CD4-positive, alpha-beta T cell treated with Interleukin-12 subunit alpha and Interleukin-12 subunit beta, for 1 hour (primary cell): ENCODE measurements around the gene CHMP1B.
"Not testable (repeated sequence)": the region's sequence is repeated elsewhere in the genome, so short reads cannot be mapped to it uniquely, and the experiment has no call there.

Source experiments
- DNase-seq: peaks from one replicate; pipeline ENCODE4 v3.0.0-alpha.2; 2020

The CHMP1B gene

DNA sequence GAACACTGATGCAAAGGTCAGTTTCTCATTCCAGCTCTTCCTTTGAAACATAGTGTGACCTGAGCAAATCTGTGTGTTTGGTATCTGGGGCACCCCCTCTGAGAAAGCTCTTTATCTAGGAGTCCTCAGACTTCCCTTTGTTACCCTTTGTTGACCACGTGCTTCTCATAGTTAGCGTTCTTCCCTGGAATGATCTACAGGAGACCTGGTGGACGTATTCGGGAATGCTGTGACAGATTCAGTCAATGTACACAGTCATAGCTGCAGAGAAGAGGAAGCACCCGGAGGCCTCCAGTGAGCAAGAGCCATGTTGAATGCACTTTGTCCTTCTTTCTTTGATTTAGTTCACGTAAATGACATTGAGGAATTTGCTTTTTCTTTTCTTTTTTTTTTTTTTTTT is 10.7 kb upstream of the CHMP1B start:
- no peak for DNase-seq

DNA sequence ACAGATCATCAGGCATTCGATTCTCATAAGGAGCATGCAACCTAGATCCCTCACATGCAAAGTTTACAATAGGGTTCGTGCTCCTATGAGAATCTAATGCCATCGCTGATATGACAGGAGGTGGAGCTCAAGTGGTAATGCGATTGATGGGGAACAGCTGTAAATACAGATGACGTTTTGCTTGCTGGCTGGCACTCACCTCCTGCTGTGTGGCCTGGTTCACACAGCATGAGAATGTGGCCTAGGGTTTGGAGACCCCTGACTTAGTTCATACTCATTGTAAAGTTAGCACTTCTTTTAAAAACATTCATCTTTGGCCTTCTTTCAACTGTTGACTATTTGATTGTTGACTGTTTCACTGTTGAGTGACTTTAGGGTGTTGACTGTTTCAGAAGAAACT is 8.7 kb upstream of the CHMP1B start:
- DNase-seq: no peak

DNA sequence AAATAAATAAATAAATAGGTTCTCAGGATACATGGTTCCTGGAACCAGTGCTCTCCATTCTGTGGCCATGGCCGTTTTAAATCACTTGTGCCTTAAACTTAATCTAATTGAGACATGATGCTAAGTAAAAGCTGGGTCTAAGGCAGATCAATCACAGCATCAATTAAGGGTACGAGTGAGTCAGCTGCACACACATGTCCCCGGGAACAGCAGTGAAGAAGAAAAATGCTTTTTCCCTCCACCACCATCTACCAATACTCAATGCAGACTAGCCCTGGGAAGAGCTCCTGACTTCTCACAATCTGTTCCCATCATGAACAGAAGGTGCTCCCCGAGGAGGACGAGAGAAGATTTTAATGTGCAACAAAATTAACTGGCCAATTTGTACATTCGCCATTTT is 6.8 kb upstream of the CHMP1B start:
- DNase-seq: no peak

DNA sequence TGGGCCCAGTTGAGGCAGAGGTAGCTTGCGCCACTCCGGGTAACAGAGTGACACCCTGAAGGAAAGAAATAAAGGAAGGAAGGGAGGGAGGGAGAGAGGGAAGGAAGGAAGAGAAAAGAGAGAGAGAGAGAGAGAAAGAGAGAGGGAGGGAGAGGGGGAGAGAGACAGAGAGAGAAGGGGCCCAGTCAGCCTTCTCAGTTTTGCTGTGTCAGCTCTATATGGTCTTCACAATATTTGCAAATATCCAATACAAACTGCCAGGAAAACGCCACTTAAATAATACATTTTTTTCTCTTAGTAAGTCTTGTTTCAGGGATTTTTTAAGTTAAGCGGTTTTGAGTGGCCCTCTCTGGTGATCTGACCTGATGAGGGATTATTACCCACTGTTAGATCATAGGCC is 5.6 kb upstream of the CHMP1B start:
- DNase-seq: no peak

DNA sequence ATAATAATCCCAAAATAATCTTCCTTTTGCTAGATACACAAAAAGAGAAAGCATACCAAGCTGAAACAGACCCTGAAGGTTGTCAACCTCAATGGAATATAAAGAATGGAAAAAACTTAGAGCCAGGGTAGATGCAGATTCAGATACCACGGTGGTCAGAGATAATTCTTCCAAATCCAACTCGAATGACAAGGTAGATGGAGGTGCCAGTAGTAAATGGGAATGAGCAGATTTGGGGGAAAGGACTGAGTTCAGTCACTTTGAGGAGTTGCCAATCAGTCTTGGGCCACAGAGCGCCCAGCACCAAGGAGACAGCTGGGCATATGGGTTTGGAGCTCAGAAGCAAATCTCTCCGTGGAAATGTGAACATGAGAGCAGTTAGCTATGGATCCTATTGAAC is 3.4 kb upstream of the CHMP1B start:
- no peak for DNase-seq

DNA sequence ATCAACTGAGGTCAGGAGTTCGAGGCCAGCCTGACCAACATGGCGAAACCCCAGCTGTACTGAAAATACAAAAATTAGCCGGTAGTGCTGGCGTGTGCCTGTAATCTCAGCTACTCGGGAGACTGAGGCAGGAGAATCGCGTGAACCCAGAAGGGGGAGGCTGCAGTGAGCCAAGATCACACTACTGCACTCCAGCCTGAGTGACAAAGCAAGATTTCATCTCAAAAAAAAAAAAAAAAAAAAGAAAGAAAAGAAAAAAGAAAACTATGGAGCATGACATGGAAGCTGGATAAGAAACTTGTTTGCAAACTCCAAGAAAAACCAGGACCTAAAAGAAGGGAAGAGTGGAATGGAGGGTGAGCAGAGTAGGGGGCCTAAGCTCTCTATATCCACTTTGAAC is 1.9 kb upstream of the CHMP1B start:
- DNase-seq: no peak

DNA sequence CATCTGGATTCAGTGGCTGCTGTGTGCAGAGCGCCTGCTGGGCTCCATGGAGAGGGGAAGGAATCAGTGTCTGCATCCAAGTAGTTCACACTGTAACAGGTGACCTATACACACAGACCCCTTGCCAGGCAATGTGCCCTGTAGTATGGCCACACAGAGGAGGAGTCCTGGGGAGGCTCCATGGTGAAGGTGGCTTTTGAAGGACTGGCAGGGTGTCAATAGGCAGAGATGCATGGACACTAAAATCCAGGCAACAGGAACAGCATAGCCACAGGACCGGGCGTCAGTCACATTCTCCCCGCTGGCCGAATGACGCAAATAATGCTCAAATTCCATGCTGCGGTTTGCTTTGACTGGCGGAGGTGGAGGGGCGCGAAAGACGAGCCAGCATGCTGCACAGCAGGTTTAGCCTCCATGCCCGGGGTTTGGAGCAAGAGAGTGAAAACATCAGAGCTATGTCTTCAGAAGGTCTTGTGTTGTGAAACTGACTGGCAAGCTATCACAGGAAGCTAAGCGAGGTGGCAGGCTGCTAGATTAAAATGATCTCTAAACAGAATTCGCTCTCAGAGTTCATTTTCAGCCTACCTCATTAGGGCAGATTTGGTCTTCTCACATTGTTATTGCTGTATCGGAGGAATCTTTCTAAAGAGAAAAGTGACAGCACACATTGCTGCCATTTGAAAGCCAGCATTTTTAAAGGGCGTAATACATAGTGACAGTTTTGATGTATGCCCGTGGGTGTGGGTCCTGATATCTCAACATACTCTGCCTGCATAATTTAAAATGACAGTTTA is 1.2 kb upstream of the CHMP1B start:
- peak; percentile 67 for DNase-seq

DNA sequence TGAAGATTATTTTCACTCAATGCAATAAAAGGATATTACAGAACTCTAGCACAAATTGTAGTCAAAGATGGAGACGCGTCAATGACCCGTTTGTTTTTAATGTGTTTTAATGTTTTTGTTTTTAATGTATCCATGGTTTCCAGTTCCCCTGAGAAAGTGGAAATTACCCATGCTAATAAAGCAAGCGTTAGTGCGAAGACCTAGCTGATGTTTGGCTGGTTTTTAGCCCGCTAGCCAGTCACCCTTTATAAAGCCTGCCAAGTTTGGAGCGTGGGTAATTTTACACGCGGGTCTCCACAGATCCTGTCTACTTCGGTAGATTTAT is 430 bp upstream of the CHMP1B start:
- peak; percentile 72 for DNase-seq

DNA sequence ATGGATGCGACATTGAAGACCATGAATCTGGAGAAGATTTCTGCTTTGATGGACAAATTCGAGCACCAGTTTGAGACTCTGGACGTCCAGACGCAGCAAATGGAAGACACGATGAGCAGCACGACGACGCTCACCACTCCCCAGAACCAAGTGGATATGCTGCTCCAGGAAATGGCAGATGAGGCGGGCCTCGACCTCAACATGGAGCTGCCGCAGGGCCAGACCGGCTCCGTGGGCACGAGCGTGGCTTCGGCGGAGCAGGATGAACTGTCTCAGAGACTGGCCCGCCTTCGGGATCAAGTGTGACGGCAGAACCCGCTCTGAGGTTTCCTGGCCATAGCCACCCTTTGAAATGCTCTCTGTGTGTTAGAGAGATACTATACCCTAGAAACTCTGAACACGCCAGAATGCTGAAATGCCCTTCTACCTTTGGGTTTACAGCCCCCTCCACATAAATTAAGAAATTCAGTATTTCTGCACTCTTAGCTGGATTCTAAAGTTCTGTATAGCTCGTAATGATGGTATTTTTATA is 659 bp downstream of the CHMP1B start:
- DNase-seq: peak; percentile 59

DNA sequence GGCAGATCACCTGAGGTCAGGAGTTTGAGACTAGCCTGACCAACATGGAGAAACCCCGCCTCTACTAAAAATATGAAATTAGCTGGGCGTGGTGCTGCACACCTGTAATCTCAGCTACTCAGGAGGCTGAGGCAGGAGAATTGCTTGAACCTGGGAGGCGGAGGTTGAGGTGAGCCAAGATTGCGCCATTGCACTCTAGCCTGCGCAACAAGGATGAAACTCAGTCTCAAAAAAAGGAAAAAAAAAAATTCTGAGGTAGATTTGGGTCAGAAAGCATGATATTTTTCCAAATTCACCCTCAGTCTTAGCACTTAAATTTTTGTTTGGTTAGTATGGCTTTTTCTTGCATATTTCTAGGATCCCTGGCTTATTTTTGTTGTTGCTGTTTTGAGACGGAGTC is 3.3 kb downstream of the CHMP1B start:
- not testable (repeated sequence) for DNase-seq

DNA sequence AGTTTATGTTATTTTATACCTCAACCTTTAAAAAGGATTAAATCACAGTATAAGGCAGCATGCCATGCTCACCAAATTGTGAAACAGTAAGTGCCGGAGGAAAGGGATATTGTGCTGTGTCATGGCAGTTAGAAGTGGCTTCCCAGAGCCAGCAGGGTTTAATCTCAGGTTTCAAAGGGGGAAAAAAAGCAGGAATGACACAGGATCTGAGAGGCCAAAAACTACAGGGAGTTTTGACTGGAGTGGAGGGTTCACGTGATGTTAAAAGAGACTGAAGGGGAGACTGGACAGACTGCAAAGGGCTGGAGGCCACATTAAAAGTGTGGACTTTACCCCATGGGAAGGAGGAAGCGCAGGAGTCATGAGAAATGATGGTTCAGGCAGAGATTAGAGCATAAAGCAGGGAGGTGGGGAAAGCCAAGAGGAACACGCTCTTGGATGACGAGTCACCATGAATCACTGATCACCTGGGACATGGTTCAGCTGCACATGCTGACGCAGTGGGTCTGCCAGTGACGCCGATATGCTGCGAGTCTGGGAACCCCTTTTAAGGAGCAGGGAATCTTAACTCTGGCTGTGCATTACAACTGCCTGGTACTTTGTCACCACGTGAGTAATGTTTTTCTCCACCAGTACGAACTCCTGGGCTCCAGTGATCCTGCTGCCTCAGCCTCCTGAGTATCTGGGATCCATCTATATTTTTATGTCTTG is 6.1 kb downstream of the CHMP1B start:
- no peak for DNase-seq

DNA sequence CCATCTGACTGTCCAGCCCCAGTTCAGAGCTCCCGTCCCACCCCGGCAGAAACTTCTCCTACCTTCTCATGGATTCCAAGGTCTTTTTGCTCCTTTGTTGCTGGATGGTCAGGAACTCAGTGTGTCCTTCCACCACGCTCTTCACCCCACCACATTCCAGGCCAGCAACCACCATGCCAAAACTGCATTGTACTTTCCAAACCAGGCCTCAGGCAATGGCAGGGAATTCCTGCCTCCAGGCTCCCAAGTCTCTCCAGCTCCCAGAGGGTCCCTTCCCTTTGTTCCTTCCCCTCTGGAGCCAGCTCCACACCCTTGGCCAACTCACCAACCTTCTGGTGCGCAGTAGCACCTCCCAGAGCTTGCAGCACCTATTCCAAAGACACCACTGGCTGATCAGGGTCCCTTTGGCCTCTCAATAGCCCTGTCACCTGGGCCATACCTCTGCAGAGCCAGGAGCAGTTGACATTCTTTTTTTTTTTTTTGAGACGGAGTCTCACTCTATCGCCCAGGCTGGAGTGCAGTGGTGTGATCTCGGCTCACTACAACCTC is 8.1 kb downstream of the CHMP1B start:
- DNase-seq: no peak

DNA sequence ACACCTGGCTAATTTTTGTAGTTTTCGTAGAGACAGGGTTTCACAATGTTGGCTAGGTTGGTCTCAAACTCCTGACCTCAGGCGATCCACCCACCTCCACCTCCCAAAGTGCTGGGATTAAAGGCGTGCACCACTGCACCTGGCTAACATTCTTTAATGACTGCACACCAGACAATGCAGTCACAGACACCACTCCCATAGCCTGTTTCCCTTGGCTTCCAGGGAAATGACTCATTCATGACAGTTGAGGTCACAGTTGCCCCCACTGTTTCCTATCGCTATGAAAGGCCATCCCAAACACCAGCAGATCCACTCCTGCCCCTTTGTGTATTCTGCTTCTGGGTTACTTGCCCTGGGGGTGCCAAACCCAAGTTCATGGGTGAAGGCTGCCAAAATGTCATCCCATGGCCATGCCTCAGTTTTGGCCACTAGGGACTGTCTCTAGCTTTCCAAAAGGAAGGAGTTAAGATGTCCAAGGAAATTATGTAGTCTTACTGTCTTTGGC is 8.7 kb downstream of the CHMP1B start:
- DNase-seq: no peak

DNA sequence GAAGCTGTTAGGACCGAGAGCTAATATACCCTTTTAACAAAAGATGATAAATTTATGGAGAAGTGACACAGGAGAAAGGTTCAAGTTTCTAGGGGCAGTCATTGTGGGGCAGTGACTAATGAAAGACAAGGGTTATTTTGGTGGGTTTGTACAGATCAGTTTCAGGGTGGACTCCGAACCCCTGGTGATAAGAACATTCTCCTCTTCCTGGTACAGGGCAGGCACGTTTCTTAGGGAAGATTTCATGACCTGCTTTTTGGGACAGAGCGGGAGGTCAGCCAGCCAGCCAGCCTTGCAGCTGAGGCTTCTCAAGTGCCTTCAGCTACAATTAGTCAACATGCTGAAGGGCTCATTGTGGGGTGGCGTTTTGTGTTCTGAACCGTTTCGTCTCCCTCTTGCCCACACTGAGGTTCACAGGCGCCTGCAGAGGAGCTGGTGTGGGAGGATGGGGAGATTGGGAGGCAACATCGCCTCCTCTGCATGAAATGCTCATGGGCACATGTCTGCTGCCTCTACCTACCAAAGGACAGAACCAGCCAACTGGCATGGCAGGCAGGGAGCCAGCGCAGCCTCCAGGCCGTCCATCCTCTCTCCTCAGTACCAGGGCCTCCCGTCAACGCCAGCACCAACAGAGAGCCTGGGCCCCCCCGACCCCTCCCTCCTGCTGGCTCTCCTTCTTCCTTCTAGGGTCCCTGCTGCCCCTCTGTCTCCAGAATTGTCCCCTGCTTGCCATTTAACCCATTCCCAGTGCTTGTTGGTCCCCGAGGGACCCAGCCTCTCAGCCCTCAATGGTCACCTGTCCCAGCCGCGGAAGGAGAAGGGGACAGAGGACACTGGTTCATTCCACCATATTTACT is 9.6 kb downstream of the CHMP1B start:
- no peak for DNase-seq

DNA sequence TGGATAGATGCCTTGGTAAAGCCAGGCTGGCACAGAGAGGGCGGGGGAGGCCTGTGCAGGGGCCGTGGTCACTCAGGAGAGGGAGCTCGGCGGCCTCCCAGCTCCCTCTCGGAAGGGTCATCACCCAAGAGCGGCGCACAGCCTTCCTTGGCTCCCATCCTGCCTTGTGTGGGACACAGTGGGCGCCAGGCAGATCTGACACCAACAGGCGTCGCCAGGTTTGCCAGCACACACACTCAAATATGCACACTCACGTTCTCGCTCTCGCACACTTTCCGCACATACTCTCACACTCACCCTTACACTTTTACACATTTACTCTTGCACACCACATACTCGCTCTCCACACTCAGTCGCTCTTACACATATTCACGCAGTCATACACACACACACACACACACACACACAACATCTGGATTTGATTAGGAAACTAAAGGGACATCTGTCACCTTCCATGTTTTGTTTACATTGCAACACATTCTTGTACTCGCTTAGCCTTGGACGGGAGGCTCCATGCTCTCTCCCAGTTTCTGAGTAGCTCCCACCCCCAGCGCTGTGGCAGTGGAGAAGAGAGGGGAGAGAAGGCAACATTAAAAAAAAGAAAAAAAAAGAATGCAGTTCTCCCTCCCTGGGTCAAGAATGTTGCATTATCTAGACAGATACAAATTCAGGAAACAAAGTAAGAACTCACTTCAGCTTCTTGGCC is 10.5 kb downstream of the CHMP1B start:
- no peak for DNase-seq

DNA sequence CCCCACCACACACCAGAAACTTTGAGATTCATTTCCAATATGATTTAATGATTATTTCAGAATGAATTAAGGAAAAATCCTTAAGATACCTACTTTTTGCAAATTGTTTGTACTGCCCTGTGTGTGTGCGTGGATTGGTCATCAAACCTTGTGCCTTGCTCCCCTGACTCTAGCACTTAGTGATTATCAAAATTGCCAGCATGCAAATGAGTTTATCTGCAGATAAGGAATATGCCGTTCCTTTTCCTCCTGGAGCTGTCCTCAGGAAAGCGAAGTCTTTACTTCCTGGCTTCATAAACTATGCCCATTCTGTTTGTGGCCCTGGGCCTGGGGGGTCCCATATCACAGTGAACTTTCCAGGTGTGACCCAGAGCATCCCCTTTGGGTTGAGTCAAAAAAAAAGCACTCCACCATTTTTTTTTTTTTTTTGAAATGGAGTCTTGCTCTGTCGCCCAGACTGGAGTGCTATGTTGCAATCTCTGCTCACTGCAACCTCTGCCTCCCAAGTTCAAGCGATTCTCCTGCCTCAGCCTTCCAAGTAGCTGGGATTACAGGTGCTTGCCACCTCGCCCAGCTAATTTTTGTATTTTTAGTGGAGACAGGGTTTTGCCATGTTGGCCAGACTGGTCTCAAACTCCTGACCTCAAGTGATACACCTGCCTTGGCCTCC is 11.4 kb downstream of the CHMP1B start:
- DNase-seq: no peak

DNA sequence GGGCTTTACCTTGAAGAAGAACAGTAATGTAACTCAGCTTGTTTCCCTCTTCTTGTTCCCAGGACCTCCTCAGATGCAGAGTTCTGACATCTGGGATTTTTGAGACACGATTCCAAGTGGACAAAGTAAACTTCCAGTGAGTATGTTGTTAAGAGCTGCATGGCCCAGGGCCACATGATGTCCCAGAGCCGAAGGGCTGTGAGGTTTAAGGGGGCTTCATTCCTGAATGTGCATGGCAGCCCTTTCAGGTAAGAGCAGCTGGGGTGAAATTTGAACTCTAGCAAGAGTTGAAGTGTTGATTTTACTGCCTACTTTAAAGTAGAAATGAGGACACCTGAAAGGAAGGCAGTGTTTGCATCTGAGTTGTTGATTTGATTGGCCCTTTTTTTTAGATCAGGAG is 13.3 kb downstream of the CHMP1B start:
- no peak for DNase-seq

DNA sequence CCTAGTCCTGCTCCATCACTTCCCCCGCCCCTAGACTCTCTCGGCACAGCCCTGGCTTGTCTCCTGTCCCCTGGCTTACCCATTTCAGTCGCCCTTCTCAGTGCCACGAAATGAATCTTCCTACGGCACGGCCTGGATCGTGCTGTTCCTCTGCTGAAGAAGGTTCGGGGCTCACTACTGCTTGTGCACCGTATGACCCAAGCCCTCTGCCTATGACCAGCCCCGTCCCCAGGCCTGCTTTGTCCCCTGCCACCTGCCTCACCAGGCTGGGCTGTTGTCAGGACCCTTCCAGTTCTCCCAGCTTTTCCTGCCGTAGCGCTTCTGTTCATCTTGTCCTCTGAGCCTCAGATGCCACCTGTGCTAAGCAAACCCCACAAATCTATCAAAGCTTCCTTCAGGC is 13.9 kb downstream of the CHMP1B start:
- no peak for DNase-seq

DNA sequence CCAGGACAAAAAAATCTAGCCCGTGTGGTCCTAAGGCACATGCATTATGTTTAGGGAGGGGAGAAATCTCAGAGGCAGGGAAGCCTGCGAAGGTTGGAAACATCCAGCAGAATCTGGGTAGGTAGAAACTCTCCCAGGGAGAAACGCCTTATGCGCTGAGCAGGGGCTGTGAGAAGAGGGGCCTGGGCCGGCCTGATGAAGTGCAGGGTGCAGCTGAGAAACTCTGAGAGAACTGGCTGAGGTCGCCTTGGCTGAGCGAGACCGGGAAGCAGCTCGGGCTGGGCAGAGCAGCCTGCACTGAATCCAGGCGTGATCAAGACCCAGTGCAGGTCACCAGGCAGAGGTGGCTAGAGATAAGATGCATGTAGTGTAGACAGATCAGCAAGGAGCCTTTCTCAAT is 15.1 kb downstream of the CHMP1B start:
- no peak for DNase-seq

DNA sequence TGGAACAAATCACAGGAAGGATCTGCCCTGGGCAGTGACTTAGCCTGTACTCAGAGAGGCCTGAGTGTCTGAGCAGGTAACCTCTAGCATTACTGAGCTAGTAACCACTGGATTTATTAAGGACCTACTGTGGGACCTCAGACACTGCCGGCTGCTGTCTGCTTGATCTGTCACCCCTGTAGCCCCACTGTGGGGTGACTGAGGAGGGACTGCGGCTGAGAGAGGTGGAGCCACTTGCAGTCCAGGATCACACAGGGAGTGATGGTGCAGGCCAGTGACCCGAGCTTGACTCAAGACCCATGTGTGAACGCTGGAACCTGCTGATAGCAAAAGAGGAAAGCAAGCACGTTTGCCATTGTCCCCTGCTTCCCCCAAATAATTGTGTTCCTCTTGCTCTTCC is 15.6 kb downstream of the CHMP1B start:
- no peak for DNase-seq

DNA sequence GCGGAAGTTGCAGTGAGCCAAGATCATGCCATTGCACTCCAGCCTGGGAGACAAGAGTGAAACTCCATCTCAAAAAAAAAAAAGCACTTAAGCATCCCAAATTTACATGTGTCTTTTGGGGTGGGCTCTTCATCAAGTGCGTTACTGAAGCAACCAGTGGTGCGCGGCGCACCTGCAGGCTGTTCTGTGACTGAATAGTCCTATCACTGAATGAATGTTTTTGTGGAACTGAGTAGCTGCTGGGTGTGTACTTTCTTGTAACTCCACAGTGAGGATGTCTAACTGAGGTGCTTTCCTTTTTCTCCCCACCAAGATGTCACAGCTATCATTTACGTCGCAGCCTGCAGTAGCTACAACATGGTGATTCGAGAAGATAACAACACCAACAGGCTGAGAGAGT is 17.0 kb downstream of the CHMP1B start:
- DNase-seq: no peak

DNA sequence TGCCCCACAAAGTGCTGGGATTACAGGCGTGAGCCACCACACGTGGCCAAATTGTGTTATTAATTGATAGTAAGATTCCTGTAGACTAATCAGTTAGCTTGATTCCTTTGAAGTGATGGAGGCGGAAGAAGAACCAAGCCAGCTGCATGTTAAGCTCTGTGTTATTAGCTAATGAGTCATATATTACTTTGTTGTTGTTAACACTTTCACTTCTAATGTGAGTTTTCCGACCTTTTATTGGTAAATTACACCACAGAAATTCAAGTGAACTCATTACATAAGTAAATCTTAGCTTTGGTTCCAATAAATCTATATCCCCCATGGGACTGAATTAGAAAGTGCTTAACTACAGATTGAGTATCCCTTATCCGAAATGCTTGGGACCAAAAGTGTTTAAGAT is 20.3 kb downstream of the CHMP1B start:
- DNase-seq: no peak
